Right atrium auricular region (tissue), 2 donors: ENCODE measurements around the gene CIAPIN1. TPM values are rescaled to one million over a fixed set of nuclear protein-coding genes. Genes with fewer than 3 reads are reported as not detected.
A peak's percentile ranks its signal among the peaks of the same experiment; 100 is the strongest.

ENCODE experiments used
- DNase-seq: peaks from one replicate; pipeline ENCODE4 v3.0.0-alpha.2; 2019; ENCODE audit warnings: low spot score
- H3K27ac ChIP-seq, 2 donors: fragments of 200-600 bp; sonication (generic); 1 replicate in 1 of 2; 2 replicates in 1 of 2; pipeline ENCODE4 v1.5.1; 2016 to 2019
- H3K27me3 ChIP-seq, 2 donors: fragments of 200-600 bp; sonication (generic); one replicate each; pipeline versions ENCODE4 v1.5.1 to v1.6.0; 2017 to 2019
- H3K36me3 ChIP-seq: fragments of 200-600 bp; sonication (generic); one replicate; pipeline ENCODE4 v1.5.1; 2016
- H3K4me1 ChIP-seq, 2 donors: fragments of 200-600 bp; sonication (generic); one replicate each; pipeline versions ENCODE4 v1.5.1 to v1.6.0; 2017 to 2019
- H3K4me3 ChIP-seq, 2 donors: fragments of 200-600 bp; sonication (generic); 1 replicate in 1 of 2; 2 replicates in 1 of 2; pipeline ENCODE4 v1.5.1; 2017 to 2019; ENCODE audit warnings: mild to moderate bottlenecking in 1 of 2, moderate library complexity in 1 of 2
- H3K9me3 ChIP-seq, 2 donors: fragments of 200-600 bp; sonication (generic); one replicate each; pipeline ENCODE4 v1.5.1; 2019
- total RNA-seq, 2 donors: library from RNA; depleted of rRNA; stranded (reverse); fragments of >200 nt; gene quantifications; one replicate each; pipeline ENCODE4 v1.1.0, GENCODE V29; 2016
- TF ChIP-seq, protein P1 (sequence below), 2 donors: fragments of 200-600 bp; sonication (generic); IDR thresholded peaks; one replicate each; pipeline ENCODE4 v1.5.1; 2019; ENCODE audit warnings: antibody characterized with exemption in 2 of 2

Gene CIAPIN1
- total RNA-seq, 2 donors from 2014 or later = 33.0 to 34.4 TPM

DNA sequence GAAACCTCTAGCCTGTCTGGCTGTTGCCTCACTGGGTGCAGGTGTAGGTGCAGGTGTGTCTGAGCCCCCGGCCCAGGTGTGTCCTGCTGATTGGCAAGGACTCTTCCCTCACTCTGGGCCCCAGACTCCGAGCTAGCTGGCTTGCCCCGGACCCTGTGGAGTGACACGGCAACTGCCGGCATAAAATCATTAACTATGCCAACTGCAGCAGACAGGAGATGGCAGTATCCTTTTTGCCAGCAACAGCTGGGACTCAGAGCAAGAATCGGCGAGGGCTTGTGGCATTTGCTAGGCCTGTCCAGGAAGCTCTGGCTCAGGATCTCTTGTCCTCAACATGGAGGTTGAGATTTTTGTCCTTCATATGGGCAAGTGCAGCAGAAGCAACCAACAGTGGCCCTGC lies 20.8 kb downstream of the CIAPIN1 start:
- Histone ChIP-seq H3K27me3 (no peaks in the 10 kb centered on the region), H3K27ac (no peak overlapping the region), H3K36me3 (peaks cover 46% of the 10 kb centered on the region), H3K9me3 (no peaks in the 10 kb centered on the region), H3K4me3 (no peak overlapping the region), H3K4me1 (peaks cover 0 to 18% of the 10 kb centered on the region in 2 donors)
- DNase-seq = no peak
- TF ChIP-seq, protein P1, sequence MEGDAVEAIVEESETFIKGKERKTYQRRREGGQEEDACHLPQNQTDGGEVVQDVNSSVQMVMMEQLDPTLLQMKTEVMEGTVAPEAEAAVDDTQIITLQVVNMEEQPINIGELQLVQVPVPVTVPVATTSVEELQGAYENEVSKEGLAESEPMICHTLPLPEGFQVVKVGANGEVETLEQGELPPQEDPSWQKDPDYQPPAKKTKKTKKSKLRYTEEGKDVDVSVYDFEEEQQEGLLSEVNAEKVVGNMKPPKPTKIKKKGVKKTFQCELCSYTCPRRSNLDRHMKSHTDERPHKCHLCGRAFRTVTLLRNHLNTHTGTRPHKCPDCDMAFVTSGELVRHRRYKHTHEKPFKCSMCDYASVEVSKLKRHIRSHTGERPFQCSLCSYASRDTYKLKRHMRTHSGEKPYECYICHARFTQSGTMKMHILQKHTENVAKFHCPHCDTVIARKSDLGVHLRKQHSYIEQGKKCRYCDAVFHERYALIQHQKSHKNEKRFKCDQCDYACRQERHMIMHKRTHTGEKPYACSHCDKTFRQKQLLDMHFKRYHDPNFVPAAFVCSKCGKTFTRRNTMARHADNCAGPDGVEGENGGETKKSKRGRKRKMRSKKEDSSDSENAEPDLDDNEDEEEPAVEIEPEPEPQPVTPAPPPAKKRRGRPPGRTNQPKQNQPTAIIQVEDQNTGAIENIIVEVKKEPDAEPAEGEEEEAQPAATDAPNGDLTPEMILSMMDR (IDR thresholded peaks at IDR 0.05) = no peak

DNA sequence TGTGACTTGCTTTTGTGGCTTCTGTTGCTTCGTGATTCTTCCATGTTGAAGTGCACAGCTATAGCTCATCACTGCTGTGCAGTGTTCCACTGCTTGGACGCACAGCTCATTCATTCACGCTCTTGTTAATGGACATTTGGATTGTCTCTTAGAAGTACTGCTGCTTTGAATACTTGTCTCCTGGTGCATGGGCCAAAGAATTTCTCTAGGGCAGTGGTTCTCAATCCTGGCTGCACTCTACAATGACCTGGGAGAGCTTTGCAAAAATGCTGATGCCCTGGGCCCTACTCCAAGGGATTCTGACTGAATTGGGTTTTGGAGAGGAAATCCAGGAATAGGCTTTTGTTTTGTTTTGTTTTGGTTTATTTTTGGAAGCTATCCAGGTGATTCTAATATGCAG lies 22.6 kb downstream of the CIAPIN1 start:
- no peak overlapping the region for H3K4me3 ChIP-seq
- peaks cover 29% of the 10 kb centered on the region for H3K36me3 ChIP-seq
- H3K27me3 ChIP-seq = no peaks in the 10 kb centered on the region
- no peak overlapping the region for H3K27ac ChIP-seq
- DNase-seq = no peak
- peaks cover 0 to 18% of the 10 kb centered on the region in 2 donors for H3K4me1 ChIP-seq
- H3K9me3 ChIP-seq = no peaks in the 10 kb centered on the region
- TF ChIP-seq, protein P1 (IDR thresholded peaks at IDR 0.05) = no peak

DNA sequence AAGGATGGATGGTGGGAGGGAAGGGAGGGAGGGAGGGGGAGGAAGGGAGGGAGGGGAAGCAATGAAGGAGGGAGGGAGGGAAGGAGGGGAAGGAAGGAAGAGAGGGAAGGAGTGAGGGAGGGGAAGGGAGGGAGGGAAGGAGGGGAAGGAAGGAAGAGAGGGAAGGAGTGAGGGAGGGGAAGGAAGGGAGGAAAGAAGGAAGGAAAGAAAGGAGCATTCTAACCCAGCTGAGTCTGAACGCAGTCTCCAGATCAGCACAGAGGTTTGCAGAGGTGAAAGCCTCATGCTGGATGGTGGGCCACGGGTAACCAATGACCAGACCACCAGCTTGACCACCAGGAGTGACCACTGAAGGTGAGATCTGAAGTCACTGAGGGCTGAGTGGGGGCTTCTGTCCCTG lies 24.0 kb downstream of the CIAPIN1 start:
- no peak for DNase-seq
- H3K27ac ChIP-seq = no peak overlapping the region
- TF ChIP-seq, protein P1 (IDR thresholded peaks at IDR 0.05) = no peak
- peaks cover 0 to 30% of the 10 kb centered on the region in 2 donors for H3K4me1 ChIP-seq
- no peaks in the 10 kb centered on the region for H3K27me3 ChIP-seq
- H3K4me3 ChIP-seq = no peak overlapping the region
- H3K36me3 ChIP-seq = peaks cover 17% of the 10 kb centered on the region
- H3K9me3 ChIP-seq = no peaks in the 10 kb centered on the region

DNA sequence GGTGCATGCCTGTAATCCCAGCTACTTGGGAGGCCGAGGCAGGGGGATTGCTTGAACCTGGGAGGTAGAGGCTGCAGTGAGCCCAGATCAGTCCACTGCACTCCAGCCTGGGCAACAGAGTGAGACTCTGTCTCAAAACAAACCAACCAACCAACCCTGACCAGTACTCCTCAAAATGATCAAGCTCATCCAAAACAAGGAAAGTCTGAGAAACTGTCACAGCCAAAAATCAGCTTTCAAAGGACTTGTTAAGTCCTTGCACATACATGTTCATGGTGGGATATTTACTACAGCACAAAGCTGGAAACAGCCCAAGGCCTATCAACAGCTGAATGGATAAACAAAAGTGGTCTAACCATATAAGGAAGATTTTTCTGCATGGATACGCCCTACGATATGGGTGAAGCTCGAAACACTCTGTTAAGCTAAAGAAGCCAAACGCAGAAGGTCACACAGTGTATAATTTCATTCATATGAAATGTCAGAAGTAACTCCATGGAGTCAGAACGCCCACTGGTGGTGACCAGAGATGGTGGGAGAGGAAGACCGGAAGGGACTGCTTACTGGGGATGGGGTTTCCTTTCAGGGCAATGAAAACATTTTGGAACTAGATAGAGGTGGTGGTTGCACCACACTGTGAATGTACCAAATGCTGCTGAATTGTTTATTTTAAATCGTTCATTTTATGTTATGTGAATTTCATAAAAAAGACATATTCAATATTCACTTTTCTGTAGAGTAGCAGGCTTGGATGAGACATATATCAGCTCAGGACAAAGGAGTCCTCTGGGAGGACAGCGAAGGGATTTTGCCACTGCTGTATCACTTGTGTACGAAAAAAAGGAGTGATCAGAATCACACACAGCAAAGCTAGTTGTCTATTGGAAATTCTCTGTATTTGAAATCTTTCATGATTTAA lies 24.9 kb downstream of the CIAPIN1 start:
- peaks cover 0 to 39% of the 10 kb centered on the region in 2 donors for H3K4me1 ChIP-seq
- H3K4me3 ChIP-seq = no peak overlapping the region
- no peaks in the 10 kb centered on the region for H3K27me3 ChIP-seq
- H3K27ac ChIP-seq = no peak overlapping the region
- no peak for DNase-seq
- no peaks in the 10 kb centered on the region for H3K9me3 ChIP-seq
- peaks cover 10% of the 10 kb centered on the region for H3K36me3 ChIP-seq
- TF ChIP-seq, protein P1 (IDR thresholded peaks at IDR 0.05) = peak; percentile 44 to 71

DNA sequence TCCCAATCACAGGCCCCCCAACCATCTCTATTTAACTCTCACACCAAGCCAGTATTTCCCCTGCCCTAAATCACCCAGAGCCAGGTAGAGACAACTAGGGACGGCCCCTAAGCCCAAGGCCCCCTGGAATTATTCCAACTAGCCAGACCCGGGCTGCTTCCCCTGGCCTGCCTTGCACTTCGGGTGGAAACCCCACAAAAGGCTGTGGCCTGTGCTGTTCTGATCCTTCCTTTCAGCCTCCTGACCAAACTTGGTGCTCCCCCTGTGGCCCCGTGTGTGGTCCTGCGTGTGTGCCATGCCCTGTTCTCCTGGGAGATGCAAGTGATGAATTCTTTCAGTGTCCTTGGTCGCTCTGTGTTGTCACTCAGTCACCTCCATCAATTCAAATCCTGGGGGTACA lies 27.7 kb downstream of the CIAPIN1 start:
- H3K36me3 ChIP-seq = no peaks in the 10 kb centered on the region
- TF ChIP-seq, protein P1 (IDR thresholded peaks at IDR 0.05) = no peak

More for the DNA sequence above, 27.7 kb downstream of the CIAPIN1 start:
- Histone ChIP-seq H3K4me3 (no peak overlapping the region), H3K4me1 (peaks cover 0 to 45% of the 10 kb centered on the region in 2 donors), H3K9me3 (no peaks in the 10 kb centered on the region), H3K27me3 (no peaks in the 10 kb centered on the region), H3K27ac (no peak overlapping the region)
- no peak for DNase-seq
